ENCODE results near the gene PCSK5.
"Not testable (repeated sequence)": the region's sequence is repeated elsewhere in the genome, so short reads cannot be mapped to it uniquely, and the experiment has no call there.

Gene PCSK5

GRCh38 chr9:76359365-76359764 lies 468.9 kb downstream of the PCSK5 start:
- DNase-seq (ENCODE audit: low read depth), result no peak

DNA sequence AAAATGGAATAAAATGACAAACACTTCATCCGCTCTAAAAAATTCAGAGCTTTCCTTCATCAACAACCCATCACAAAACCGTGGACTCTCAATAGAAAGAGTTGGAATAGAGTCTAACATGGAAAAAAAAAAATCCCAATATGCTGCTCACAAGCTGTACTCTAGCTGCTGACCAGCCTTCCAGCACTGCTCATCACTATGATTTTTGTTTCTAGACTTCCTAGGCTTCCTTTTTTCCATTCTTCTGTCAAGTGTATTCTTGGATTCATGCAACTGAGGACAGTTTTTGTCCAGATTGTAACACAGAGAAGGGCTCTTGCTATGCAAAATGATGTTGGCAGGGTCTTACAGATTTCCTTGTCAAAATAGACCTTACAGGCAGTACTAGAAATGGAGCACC lies 469.3 kb downstream of the PCSK5 start:
- DNase-seq (ENCODE audit: low read depth), result no peak

- DNase-seq (ENCODE audit: low read depth), result not testable (repeated sequence)
Observed at GRCh38 chr9:76362332-76363031, 472.0 kb downstream of the PCSK5 start.

DNA sequence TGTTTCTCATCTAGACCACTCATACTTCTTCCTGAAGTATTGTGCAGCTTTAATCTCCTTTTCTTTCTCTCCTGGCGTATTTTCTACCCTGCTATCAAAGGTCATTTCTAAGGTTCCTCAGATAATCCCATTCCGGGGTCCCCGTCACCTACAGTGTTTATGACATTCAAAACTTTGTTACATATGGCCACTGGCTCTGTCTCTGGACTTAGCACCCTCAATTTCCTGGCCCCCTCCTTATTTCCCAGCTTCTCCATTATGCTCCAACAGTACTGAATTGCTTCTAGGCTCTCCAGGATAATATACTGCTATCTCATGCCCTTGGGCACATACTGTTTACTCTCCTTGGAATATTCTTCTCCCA lies 472.5 kb downstream of the PCSK5 start:
- no peak for DNase-seq (ENCODE audit: low read depth)

DNA sequence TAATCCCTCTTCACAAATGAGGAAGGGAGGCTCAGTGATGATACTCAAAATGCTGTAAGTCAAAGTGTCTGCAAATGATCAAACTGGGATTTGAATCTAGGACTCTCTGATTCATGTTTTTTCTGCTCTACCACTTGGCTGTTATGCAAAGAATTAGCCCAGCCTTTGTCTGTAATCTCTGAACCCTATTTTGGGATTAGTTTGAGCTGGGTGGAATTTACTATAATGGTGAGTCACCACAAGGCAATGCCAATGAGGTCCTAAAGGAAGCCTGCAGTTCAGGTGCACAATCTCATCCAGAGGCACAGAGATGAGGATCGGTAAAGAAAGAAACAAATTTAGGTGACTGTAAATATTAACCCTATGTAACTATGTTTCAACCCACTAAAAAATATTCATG lies 474.6 kb downstream of the PCSK5 start:
- DNase-seq (ENCODE audit: low read depth), result peak; percentile 78

DNA sequence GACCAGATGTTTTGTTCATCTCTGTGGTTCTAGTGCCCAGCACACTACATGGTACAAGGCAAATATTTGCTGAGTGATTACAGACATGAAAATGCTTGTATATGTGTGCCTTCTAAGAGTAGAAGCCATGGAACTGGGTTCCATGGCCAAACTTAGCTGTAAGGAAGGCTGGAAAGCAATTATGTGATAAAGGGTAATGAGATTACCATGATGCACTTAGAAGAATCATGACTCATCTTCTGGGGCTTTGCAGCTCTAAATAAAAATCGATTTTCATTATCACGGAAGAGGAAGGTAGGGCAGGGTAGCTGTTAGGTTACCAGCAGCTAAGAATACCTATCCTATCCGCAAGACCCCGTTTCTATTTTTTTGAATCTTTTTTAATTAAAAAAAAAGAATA lies 475.8 kb downstream of the PCSK5 start:
- no peak for DNase-seq (ENCODE audit: low read depth)

DNA sequence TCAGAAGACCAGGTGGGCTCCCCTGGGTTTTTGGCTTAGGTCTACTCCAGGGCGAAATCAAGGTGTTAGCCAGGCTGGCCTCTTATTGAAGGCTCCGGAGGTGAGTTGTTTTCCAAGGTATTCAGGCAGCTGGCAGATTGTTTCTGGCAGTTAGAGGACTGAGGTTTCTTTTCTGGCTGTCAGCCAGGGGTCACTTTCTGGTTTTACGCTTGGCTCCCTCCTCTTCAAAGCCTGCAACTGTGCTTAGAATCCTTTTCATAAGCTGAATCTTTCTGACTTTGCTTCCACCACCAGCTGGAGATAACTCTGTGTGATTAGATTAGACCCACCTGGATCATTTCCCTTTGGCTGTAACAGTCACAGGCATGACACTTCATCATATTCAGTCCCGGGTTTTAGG lies 479.1 kb downstream of the PCSK5 start:
- DNase-seq (ENCODE audit: low read depth), result peak; percentile 60

GRCh38 chr9:76370396-76371023 lies 480.0 kb downstream of the PCSK5 start:
- no peak for DNase-seq (ENCODE audit: low read depth)

GRCh38 chr9:76371901-76372300 lies 481.4 kb downstream of the PCSK5 start:
- peak; percentile 74 for DNase-seq (ENCODE audit: low read depth)

DNA sequence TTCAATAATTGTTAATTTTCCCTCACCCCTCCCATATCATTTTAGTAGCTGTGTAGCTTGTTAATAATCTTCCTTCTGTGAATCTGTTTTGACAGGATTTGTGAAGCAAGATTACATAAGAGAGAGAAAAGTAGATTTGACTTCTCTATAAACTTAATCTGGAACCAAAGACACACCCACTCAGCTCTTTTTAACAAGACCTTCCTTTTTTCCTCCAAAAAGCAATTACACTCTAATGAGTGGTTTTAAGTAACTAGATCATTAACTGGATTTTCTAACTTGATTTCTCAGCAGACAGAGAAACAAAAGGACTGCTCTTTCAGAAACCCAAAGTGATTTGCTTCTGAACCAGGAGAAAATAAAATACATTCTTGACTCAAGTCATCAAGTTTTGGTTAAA lies 481.9 kb downstream of the PCSK5 start:
- no peak for DNase-seq (ENCODE audit: low read depth)

DNA sequence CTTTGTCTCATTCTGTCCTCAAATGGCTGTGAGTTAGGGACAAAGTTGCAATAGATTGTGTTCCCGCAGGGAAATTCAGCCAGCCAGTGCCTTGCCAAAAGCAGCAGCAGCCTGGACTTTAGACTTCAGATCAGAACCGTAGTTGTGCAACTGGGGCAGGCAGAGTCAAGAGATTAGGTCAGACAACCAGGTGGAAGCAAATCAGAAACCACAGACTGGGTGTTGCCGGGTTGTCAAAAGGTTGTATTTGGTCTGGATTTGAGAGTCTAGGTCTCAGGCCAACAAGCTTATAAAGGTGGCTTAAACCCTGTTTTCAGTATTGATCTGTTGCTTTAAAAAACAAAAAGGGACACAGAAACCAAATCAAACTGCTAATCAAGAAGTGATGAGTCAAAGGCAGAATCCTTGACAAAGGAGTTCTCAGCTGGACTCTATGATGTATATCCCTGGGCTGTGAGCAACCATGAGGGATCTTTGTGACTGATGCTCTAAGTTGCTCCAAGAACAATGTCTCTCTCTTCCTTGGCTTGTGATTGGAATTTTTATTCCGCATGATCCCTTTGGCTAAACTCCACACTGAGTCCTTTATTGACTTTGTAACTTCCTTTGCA lies 482.8 kb downstream of the PCSK5 start:
- peak; percentile 68 for DNase-seq (ENCODE audit: low read depth)

DNA sequence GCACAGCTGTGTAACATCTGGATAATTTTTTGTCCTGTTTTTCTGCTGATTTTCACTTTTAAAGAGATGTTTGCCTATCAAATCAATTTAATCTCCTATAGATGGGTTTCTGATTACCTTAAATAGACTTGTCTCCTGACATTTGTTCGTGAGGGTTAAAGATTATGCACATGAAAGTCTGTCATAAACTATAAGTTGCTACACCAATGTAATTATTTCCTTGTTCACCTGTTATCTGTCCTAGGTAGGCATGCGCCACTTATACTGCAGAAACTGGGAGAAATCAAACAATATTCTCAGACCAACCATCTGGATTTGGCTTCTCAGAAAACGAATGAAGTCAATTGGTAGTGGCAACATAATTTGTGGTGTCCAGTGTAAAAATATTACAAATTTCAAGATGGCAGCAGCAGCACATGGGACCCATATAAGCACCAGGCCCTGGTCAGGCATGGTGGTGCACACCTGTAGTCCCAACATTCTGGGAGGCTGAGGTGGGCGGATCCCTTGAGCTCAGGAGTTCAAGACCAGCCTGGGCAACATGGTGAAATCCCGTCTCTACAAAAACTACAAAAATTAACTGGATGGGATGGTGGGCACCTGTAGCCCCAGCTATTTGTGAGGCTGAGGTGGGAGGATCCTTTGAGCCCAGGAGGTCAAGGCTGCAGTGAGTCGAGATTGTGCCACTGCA lies 483.5 kb downstream of the PCSK5 start:
- DNase-seq (ENCODE audit: low read depth), result no peak

GRCh38 chr9:76374783-76375559 lies 484.5 kb downstream of the PCSK5 start:
- DNase-seq (ENCODE audit: low read depth), result peak; percentile 97

GRCh38 chr9:76377791-76378190 lies 487.3 kb downstream of the PCSK5 start:
- DNase-seq (ENCODE audit: low read depth), result no peak

DNA sequence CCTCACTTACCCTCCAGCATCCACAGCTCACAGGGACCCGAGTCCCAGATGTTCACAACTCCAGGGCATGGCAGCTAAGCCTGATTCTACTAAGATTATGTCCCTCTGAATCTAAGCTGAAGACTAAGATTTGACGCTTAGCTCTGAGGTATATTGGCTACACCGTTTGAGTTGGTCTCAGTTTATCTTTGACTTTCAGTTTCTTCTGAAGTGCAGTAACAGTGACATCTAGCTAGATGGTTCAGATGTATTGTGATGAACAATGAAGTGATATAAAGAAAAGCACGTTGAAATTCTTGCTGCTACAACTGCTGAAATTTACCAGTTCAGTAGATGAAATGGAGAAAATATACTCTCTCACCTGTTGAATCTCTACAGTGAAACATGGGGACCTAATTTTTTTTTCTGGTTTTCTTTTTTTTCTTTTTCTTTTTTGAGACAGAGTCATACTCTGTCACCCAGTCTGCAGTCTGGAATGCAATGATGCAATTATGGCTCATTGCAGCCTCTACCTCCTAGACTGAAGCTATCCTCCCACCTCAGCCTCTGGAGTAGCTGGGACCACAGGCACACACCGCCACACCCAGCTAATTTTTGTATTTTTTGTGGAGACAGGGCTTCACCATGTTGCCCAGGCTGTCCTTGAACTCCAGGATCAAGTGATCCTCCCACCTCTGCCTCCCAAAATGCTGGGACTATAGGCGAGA lies 488.0 kb downstream of the PCSK5 start:
- peak; percentile 17 for DNase-seq (ENCODE audit: low read depth)

- peak; percentile 74 for DNase-seq (ENCODE audit: low read depth)
Observed at GRCh38 chr9:76379494-76379893, 489.0 kb downstream of the PCSK5 start.

- no peak for DNase-seq (ENCODE audit: low read depth)
Observed at GRCh38 chr9:76390656-76391055, 500.2 kb downstream of the PCSK5 start.

DNA sequence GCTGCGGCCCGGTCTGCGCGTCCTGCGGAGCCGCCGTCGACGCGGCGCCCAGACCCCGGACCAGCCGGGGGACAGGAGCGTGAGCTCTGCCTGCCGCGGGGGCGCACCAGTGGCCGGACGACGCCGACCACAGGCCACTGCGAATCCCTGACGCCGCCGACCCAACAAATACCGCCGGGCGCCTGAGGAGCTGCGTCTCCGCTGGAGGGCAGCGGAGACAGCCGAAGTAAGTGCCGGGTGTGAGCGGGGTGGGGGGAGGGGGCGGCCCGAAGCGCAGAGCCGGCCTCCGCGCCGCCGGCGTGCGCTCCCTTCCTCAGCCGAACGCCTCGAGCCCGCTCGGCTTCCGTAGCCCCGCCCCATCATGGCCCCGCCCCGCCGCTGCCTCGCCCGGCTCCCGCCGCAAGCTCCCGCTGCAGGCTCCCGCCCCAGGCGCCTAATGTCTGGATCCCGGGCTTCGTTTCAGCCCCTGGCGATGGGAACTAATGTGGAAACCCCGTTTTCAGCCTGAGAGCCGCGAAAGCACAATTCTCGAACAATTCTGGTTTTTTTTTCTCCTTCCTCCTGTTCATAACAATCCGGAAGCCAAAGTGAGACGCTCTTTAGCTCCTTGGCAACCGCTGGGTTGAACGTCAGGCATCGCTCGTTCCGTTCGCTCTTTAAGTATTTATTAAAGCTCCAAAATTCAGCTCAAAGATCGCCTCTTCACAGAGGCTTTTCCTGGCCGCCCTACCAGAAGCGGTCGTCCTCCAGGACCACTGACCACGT lies 503.9 kb downstream of the PCSK5 start, which contains the start of gene RFK:
RFK (minus strand) TSS at position 232 of the 765 bp plus-strand sequence. CDS start 255 bp downstream, outside the sequence.
- DNase-seq (ENCODE audit: low read depth), result peak; percentile 90

- DNase-seq (ENCODE audit: low read depth), result no peak
Observed at GRCh38 chr9:76394960-76395252, 504.4 kb downstream of the PCSK5 start.

DNA sequence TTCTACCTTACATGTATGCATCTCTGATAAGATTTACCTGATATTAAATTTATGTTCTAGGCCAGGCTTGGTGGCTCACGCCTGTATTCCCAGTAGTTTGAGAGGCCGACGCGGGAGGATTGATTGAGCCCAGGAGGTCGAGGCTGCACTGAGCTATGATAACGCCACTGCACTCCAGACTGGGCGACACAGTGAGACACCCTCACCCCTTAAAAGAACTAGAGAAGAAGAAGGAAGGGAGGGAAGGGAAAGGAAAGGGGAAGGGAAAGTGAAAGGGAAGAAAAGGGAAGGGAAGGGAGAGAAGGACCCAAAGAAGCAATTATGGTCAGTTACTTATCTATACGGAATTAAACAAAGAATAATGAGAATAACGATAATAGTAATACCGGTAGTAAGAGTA lies 504.9 kb downstream of the PCSK5 start:
- no peak for DNase-seq (ENCODE audit: low read depth)

- no peak for DNase-seq (ENCODE audit: low read depth)
Observed at GRCh38 chr9:76396144-76396543, 505.7 kb downstream of the PCSK5 start.

Measured in amniotic epithelial cell (primary cell).